Uterus (tissue), 4 donors: Measurements from ENCODE around the gene BLTP1. TPM values are rescaled to one million over a fixed set of nuclear protein-coding genes. Genes with fewer than 3 reads are reported as not detected.

Source experiments
- DNase-seq, 2 donors: peaks; one replicate each; pipeline ENCODE4 v3.0.0-alpha.2; 2019 to 2020
- H3K27ac ChIP-seq, 2 donors: fragments of 200-600 bp; sonication (generic); 1 replicate in 1 of 2; 2 replicates in 1 of 2; pipeline ENCODE4 v1.5.1; 2016 to 2018
- H3K27me3 ChIP-seq, 2 donors: fragments of 200-600 bp; sonication (generic); one replicate each; pipeline ENCODE4 v1.5.1; 2018 to 2019; ENCODE audit warnings: control low read depth in 1 of 2
- H3K36me3 ChIP-seq, 2 donors: fragments of 200-600 bp; sonication (generic); one replicate each; pipeline ENCODE4 v1.5.1; 2019; ENCODE audit warnings: control low read depth in 1 of 2
- H3K4me1 ChIP-seq, 2 donors: fragments of 200-600 bp; sonication (generic); one replicate each; pipeline ENCODE4 v1.5.1; 2018 to 2019; ENCODE audit warnings: control low read depth in 1 of 2
- H3K4me3 ChIP-seq, 2 donors: fragments of 200-600 bp; sonication (generic); 1 replicate in 1 of 2; 2 replicates in 1 of 2; pipeline ENCODE4 v1.5.1; 2018 to 2019; ENCODE audit warnings: mild to moderate bottlenecking in 1 of 2
- H3K9me3 ChIP-seq, 2 donors: fragments of 200-600 bp; sonication (generic); one replicate each; pipeline ENCODE4 v1.5.1; 2019; ENCODE audit warnings: control low read depth in 1 of 2
- CTCF ChIP-seq, 4 experiments: fragments of 200-600 bp in 2 of 4; fragments of 450-650 bp in 2 of 4; sonication (generic) in 2 of 4; IDR thresholded peaks; one replicate each; pipeline ENCODE4 v1.5.1; 2016 to 2019; ENCODE audit warnings: antibody characterized with exemption in 4 of 4, mild to moderate bottlenecking in 2 of 4, moderate library complexity in 1 of 4
- POLR2A ChIP-seq, 2 donors: fragments of 450-650 bp; IDR thresholded peaks; one replicate each; pipeline ENCODE4 v1.6.1; 2016; ENCODE audit warnings: antibody characterized with exemption in 2 of 2, mild to moderate bottlenecking in 1 of 2, moderate library complexity in 1 of 2
- intact Hi-C: fragments of 100-400 bp; cut with DNase I; formaldehyde crosslinking; loops from one replicate; pipeline ENCODE4 v1.15.1; 2023; ENCODE audit warnings: low total_unique reads
- total RNA-seq, 4 donors: library from RNA; depleted of rRNA in 3 of 4; stranded (reverse); fragments of >200 nt in 3 of 4; gene quantifications; one replicate each; pipeline versions ENCODE4 v1.1.0 to v1.2.4, GENCODE V29; 2014 to 2023
- donor health status: DM: yes; HTN: yes; CAD: no.

BLTP1 gene
- total RNA-seq, 4 donors from 2014 or later: 60.9 to 186 (median 98.6) TPM

GRCh38 chr4:122146652-122147051 is 5.5 kb upstream of the BLTP1 start:
- H3K36me3 ChIP-seq: no peaks in the 10 kb centered on the region
- no peak overlapping the region for H3K27ac ChIP-seq
- no peak for DNase-seq
- intact Hi-C loops: no loop called here
- no peaks in the 10 kb centered on the region for H3K4me1 ChIP-seq
- H3K9me3 ChIP-seq: no peaks in the 10 kb centered on the region
- H3K27me3 ChIP-seq: no peaks in the 10 kb centered on the region
- no peak overlapping the region for H3K4me3 ChIP-seq
- no peak for TF ChIP-seq POLR2A (IDR thresholded peaks at IDR 0.05)
- no peak for TF ChIP-seq CTCF (IDR thresholded peaks at IDR 0.05)

- Histone ChIP-seq H3K4me3 (peak overlapping the region in 1 of 2 donors; percentile 71), H3K27me3 (no peaks in the 10 kb centered on the region), H3K4me1 (no peaks in the 10 kb centered on the region), H3K27ac (peak overlapping the region; percentile 89 to 93), H3K36me3 (no peaks in the 10 kb centered on the region), H3K9me3 (no peaks in the 10 kb centered on the region)
- intact Hi-C loops: no loop called here
- TF ChIP-seq CTCF (IDR thresholded peaks at IDR 0.05) (no peak), POLR2A (IDR thresholded peaks at IDR 0.05) (no peak)
- no peak for DNase-seq
Measured at GRCh38 chr4:122150931-122151330, 1.2 kb upstream of the BLTP1 start.

GRCh38 chr4:122152711-122153226 is 638 bp downstream of the BLTP1 start:
- H3K4me1 ChIP-seq: no peaks in the 10 kb centered on the region
- peak overlapping the region; percentile 62 to 71 for H3K4me3 ChIP-seq
- intact Hi-C loops: no loop called here
- no peaks in the 10 kb centered on the region for H3K27me3 ChIP-seq
- TF ChIP-seq CTCF (IDR thresholded peaks at IDR 0.05): no peak
- no peak for TF ChIP-seq POLR2A (IDR thresholded peaks at IDR 0.05)
- peak overlapping the region; percentile 89 to 93 for H3K27ac ChIP-seq
- no peaks in the 10 kb centered on the region for H3K36me3 ChIP-seq
- peak in 1 of 2 donors; percentile 33 for DNase-seq
- no peaks in the 10 kb centered on the region for H3K9me3 ChIP-seq

DNA sequence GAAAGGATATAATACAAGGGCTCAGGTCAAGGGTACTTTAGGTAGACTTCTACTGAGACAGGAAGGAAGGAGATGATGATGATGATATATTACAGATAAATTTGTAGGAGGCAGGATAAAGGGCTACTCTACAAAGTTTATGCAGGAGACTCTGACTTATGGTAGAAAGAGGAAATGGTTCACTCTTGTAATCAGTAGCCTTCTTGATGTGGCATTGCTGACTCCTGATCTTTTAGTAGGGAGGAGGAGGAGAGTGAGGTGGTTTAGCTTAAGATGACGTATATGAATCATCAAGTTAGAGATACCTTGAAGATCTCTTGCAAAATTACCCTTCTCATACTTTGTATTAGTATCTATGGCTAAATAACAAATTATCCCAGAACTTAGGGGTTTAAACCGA is 4.7 kb downstream of the BLTP1 start:
- H3K27ac ChIP-seq: no peak overlapping the region
- H3K27me3 ChIP-seq: no peaks in the 10 kb centered on the region
- no peaks in the 10 kb centered on the region for H3K36me3 ChIP-seq
- TF ChIP-seq POLR2A (IDR thresholded peaks at IDR 0.05) (no peak), CTCF (IDR thresholded peaks at IDR 0.05) (no peak)
- H3K4me3 ChIP-seq: no peak overlapping the region
- no peak for DNase-seq
- intact Hi-C loops: no loop called here
- no peaks in the 10 kb centered on the region for H3K4me1 ChIP-seq
- H3K9me3 ChIP-seq: no peaks in the 10 kb centered on the region

DNA sequence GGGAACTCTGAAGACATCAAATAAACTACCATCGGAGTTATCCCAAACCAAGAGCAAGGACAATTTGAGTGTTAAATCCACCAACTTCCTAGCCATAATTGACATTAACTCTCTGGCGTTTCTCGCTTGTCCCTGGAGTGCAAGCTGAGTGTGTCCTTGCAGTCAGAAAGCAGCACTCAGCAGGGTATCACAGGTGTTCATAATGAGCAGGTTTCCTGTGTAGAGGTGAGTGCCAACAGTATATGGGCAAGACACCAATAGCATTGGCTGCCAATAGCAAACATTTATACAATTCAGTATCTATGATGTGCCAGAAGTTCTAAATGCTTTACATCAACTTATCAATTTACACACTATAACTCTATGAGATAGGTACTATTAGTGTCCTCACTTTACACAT is 11.2 kb downstream of the BLTP1 start:
- TF ChIP-seq CTCF (IDR thresholded peaks at IDR 0.05): no peak
- no peak for TF ChIP-seq POLR2A (IDR thresholded peaks at IDR 0.05)
- intact Hi-C loops: no loop called here
- Histone ChIP-seq H3K9me3 (no peaks in the 10 kb centered on the region), H3K36me3 (no peaks in the 10 kb centered on the region), H3K27ac (no peak overlapping the region), H3K4me1 (no peaks in the 10 kb centered on the region), H3K27me3 (no peaks in the 10 kb centered on the region), H3K4me3 (no peak overlapping the region)
- no peak for DNase-seq
